Pericardium fibroblast (primary cell): ENCODE measurements around the gene RETN. TPM values are rescaled to one million over a fixed set of nuclear protein-coding genes. Genes with fewer than 3 reads are reported as not detected.

ENCODE experiments used
- total RNA-seq: library from RNA; depleted of rRNA; stranded (reverse); fragments of >200 nt; gene quantifications from 2 replicates; pipeline ENCODE4 v1.2.3, GENCODE V29; 2015

The RETN gene
- not detected in 2 replicates for total RNA-seq

GRCh38 chr19:7668842-7669241 lies at the start of gene RETN:
Gene RETN (plus strand): TSS chr19:7669049. CDS start chr19:7669327, 278 bp downstream.

GRCh38 chr19:7629347-7630054 lies 39.3 kb upstream of the RETN start, which contains the start of the genes PET100 and XAB2:
Gene PET100 (plus strand): TSS chr19:7629793. CDS start chr19:7629834, 41 bp downstream.
Gene XAB2 (minus strand): TSS chr19:7629545. CDS start chr19:7629527, 18 bp downstream.

GRCh38 chr19:7633698-7634097 lies 35.2 kb upstream of the RETN start, which contains the start of gene PCP2:
Gene PCP2 (minus strand): TSS chr19:7633719. CDS start chr19:7633457, 262 bp downstream.

GRCh38 chr19:7636691-7637373 lies 32.0 kb upstream of the RETN start, which contains the start of gene STXBP2:
Gene STXBP2 (plus strand): TSS chr19:7637110. CDS start chr19:7637150, 40 bp downstream.

GRCh38 chr19:7676854-7677253 lies 8.0 kb downstream of the RETN start, which contains the start of gene MCEMP1:
Gene MCEMP1 (plus strand): TSS chr19:7677090. CDS start chr19:7677121, 31 bp downstream.

GRCh38 chr19:7680606-7681339 lies 11.9 kb downstream of the RETN start, which contains the start of gene TRAPPC5:
Gene TRAPPC5 (plus strand): TSS chr19:7680833. CDS start chr19:7682254, 1,421 bp downstream.

GRCh38 chr19:7701654-7702457 lies 33.0 kb downstream of the RETN start, which contains the start of gene FCER2:
Gene FCER2 (minus strand): TSS chr19:7702131. CDS start chr19:7699760, 2,371 bp downstream.

Other genes with a start within 250 kb of the RETN start
- 1.6 and 4.0 TPM in 2 replicates for gene PEX11G, start 180.0 kb upstream of the RETN start, total RNA-seq
- gene ZNF358, start 152.9 kb upstream of the RETN start, total RNA-seq: 75.0 and 103 TPM in 2 replicates
- gene MCOLN1, start 146.4 kb upstream of the RETN start, total RNA-seq: 5.3 and 10.5 TPM in 2 replicates
- 66.0 and 68.0 TPM in 2 replicates for gene PNPLA6, start 133.3 kb upstream of the RETN start, total RNA-seq
- gene CAMSAP3, start 73.2 kb upstream of the RETN start, total RNA-seq: not detected in 2 replicates
- gene XAB2, start 39.5 kb upstream of the RETN start, total RNA-seq: 27.9 and 35.8 TPM in 2 replicates
- 14.2 and 32.1 TPM in 2 replicates for gene PET100, start 39.3 kb upstream of the RETN start, total RNA-seq
- 0.82 TPM in 1 of 2 replicates, not detected in the other for gene PCP2, start 35.3 kb upstream of the RETN start, total RNA-seq
- 5.0 and 16.7 TPM in 2 replicates for gene STXBP2, start 31.9 kb upstream of the RETN start, total RNA-seq
- gene MCEMP1, start 8.0 kb downstream of the RETN start, total RNA-seq: not detected in 2 replicates
- 125 and 141 TPM in 2 replicates for gene TRAPPC5, start 11.8 kb downstream of the RETN start, total RNA-seq
- gene FCER2, start 33.1 kb downstream of the RETN start, total RNA-seq: not detected in 2 replicates
- gene CLEC4G, start 63.1 kb downstream of the RETN start, total RNA-seq: not detected in 2 replicates
- not detected in 2 replicates for gene CD209, start 78.5 kb downstream of the RETN start, total RNA-seq
- not detected in 2 replicates for gene CLEC4M, start 94.2 kb downstream of the RETN start, total RNA-seq
- 15.0 and 16.5 TPM in 2 replicates for gene EVI5L, start 161.2 kb downstream of the RETN start, total RNA-seq
- not detected in 2 replicates for gene PRR36, start 205.3 kb downstream of the RETN start, total RNA-seq
- 3.1 and 3.9 TPM in 2 replicates for gene LRRC8E, start 219.5 kb downstream of the RETN start, total RNA-seq
- 9.5 and 18.7 TPM in 2 replicates for gene MAP2K7, start 234.8 kb downstream of the RETN start, total RNA-seq
- not detected in 2 replicates for gene TGFBR3L, start 245.8 kb downstream of the RETN start, total RNA-seq